Fibroblast of mammary gland (primary cell): ENCODE results near the gene SNX24.

Source experiments
- DNase-seq: peaks from one replicate; pipeline ENCODE4 v3.0.0-alpha.2; 2010; ENCODE audit warnings: low read depth
- H3K4me3 ChIP-seq: 2 replicates; pipeline ENCODE4 v1.5.1; 2011; ENCODE audit warnings: low read depth, mild to moderate bottlenecking, low read length, moderate library complexity; ENCODE audit not compliant: control insufficient read depth
- TF ChIP-seq, protein P1 (sequence below): conservative IDR thresholded peaks from 2 replicates; pipeline ENCODE4 v1.5.1; 2011; ENCODE audit warnings: low read depth, low read length, inconsistent platforms; ENCODE audit not compliant: control insufficient read depth, insufficient read depth

SNX24 gene

DNA sequence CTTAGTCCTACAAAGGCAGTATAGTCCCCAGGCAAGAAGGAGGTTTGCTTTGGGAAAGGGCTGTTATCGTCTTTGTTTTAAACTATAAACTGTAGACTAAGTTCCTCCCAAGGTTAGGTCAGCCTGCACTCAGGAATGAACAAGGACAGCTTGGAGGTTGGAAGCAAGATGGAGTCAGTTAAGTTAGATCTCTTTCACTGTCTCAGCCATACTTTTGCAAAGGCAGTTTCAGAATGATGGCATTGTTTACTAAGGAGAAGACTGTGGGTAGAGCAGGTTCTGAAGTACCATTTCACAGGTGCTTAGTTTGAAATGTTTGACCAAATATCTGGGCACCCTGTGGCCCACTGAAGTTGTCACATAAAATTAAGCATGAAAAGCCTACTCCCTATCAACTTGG, 19.4 kb downstream of the SNX24 start:
- no peak overlapping the region for H3K4me3 ChIP-seq
- DNase-seq: no peak
- TF ChIP-seq, protein P1, sequence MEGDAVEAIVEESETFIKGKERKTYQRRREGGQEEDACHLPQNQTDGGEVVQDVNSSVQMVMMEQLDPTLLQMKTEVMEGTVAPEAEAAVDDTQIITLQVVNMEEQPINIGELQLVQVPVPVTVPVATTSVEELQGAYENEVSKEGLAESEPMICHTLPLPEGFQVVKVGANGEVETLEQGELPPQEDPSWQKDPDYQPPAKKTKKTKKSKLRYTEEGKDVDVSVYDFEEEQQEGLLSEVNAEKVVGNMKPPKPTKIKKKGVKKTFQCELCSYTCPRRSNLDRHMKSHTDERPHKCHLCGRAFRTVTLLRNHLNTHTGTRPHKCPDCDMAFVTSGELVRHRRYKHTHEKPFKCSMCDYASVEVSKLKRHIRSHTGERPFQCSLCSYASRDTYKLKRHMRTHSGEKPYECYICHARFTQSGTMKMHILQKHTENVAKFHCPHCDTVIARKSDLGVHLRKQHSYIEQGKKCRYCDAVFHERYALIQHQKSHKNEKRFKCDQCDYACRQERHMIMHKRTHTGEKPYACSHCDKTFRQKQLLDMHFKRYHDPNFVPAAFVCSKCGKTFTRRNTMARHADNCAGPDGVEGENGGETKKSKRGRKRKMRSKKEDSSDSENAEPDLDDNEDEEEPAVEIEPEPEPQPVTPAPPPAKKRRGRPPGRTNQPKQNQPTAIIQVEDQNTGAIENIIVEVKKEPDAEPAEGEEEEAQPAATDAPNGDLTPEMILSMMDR: no peak

DNA sequence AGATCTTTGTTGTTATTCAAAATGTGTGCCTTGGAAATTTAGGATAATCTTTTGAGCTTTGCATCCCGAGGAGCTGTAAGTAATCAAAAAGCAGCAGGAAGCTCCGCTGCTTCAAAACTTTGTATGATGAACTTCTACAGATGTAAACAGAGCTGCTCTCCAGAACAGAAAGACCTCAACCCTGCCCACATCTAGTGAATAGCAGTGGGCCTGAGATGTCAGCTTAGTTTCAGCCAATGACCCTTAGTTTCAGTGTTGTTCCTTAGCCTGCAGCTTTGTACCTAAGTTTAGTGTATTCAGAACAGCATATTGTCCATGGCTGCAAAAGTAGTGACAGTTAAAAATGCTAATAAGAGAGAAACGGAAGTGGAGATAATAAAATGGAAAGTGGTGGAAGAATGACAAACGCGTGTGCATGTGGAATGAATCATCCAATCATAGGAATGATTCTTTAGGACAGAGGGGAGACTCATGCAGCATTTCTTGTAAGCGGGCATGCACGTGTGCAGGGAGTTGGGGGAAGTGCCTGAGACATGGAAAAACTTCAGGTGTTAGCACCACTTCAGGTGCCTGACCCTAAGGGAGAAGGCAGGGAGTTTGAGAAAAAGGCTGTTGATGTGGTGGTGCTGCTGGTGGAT, 24.9 kb downstream of the SNX24 start:
- TF ChIP-seq, protein P1: no peak
- H3K4me3 ChIP-seq: no peak overlapping the region
- DNase-seq: peak; percentile 71

DNA sequence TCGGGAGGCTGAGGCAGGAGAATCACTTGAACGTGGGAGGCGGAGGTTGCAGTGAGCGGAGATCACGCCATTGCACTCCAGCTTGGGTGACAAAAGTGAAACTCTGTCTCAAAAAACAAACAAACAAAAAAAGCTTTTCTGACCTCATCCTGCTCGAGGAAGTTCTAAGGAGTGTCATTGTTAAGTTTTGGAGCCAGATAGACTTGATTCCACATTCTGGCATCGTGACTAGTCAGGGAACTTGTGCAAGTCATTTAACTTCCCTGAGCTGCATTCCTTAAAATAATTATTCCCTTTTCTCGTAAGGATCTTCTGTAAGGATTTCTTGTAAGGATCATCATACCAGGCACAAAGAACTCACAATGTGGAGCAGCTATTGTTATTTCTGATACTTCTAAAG, 26.2 kb downstream of the SNX24 start:
- H3K4me3 ChIP-seq: no peak overlapping the region
- peak; percentile 36 for DNase-seq
- TF ChIP-seq, protein P1: no peak

DNA sequence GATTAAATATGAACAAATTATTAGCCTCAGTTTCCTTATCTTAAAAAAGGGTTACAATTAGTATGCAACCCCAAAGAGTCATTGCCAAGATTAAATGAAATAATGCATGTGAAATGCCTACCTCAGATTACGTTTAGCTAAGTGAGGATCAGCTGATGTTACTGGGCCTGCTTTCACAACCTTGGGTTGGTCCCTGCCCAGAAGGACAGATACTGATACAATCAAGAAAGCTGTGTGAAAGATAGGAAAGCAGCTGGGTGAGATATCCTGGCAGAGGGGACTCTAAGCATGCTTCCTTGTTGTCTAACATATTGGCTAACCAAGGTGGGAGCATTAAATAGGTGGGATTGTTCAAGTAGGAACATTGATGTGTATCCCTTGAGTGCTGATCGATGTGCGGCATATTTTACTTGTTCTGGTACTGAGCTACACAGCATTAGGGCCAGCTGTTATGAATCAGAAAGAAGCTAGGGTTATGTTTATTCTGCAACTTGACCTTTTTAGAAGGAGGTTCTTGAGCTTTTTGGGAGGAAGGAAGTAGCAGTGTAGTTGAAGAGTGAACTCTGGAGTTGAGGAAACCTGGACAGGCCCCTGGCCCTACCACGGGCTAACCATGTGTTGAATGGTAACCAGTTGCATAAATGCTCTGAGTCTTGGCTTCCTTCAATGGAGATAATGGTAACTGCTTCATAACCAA, 28.9 kb downstream of the SNX24 start:
- peak; percentile 31 for DNase-seq
- TF ChIP-seq, protein P1: no peak
- no peak overlapping the region for H3K4me3 ChIP-seq

DNA sequence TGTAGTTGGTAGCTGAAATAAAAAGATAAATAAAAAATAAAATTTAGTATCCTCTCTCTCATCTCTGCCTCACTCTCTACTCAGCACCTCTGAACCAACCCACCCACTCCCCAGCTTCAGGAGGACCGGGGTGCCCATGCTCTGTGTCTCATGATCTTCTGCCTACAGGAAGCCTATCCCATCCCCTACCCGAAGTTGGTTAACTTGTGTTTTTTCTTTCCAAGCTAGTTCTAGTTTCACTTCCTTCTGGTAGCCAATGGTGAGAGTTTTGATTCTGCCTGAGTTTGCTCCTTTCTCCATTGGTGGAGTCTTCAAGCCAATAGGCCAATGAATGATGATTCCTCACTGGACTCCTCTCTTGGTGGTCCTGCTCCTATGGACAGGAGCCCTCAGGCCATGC, 32.1 kb downstream of the SNX24 start:
- TF ChIP-seq, protein P1: no peak
- no peak for DNase-seq

DNA sequence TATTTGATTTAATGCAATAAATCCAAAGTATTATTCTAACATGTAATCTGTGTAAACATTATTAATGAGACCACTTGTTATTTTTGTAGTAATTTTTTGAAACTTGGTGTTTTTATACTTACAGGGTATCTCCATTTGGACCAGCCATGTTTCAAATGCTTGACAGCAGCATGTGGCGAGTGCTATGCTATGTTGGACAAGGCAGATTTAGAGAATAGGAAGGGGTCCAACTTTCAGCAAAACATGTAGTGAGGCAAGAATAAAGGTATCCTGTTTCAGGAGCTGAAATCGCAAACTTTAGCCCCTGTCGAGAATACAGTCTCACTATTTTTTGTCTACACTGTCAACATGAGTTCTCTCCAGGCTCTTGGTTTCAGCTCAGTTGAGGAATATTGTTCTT, 33.7 kb downstream of the SNX24 start:
- TF ChIP-seq, protein P1: no peak
- DNase-seq: no peak
- H3K4me3 ChIP-seq: no peak overlapping the region

More for the DNA sequence above, 32.1 kb downstream of the SNX24 start:
- no peak overlapping the region for H3K4me3 ChIP-seq

DNA sequence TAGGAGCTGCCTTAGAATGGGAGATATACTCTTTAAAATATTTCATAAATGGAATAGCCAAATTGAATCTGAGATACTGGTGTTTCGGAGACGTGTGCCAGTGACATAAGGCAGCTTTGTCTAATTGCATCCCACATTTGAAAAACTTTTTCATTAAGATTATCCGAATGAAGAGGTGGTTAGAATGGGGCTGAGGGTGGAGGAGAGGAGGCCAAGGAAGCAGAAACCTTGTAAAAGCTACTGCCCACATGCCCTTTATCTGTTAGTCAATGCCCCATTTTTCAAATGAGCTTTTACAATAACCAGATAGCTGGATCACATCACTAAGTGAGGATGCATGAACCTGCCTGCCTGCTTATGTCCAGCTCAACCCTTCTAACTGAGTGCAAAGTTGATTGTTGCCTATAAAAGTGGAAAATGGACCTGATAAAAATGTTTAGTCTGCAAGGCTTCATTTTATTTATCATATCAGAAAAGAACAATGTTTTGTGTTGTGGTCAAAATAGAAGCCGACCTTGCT, 34.8 kb downstream of the SNX24 start:
- H3K4me3 ChIP-seq: no peak overlapping the region
- TF ChIP-seq, protein P1: no peak
- no peak for DNase-seq
